Sigmoid colon (tissue), 4 donors: Measurements from ENCODE around the gene REV3L.

Source experiments
- POLR2A ChIP-seq, 2 donors: fragments of 450-650 bp; IDR thresholded peaks; one replicate each; pipeline ENCODE4 v1.6.1; 2016; ENCODE audit warnings: antibody characterized with exemption in 2 of 2, mild to moderate bottlenecking in 2 of 2, moderate library complexity in 2 of 2
- POLR2AphosphoS5 ChIP-seq, 4 donors: sonication (generic); formaldehyde crosslinking; IDR thresholded peaks; one replicate each; pipeline ENCODE4 v1.6.1; 2017; ENCODE audit warnings: antibody characterized with exemption in 4 of 4
- TF ChIP-seq, protein P1 (sequence below), 4 experiments: fragments of 450-650 bp in 3 of 4; fragments of 200-600 bp in 1 of 4; IDR thresholded peaks; one replicate each; pipeline ENCODE4 v1.5.1; 2016 to 2019; ENCODE audit warnings: antibody characterized with exemption in 4 of 4, mild to moderate bottlenecking in 3 of 4, moderate library complexity in 2 of 4

DNA sequence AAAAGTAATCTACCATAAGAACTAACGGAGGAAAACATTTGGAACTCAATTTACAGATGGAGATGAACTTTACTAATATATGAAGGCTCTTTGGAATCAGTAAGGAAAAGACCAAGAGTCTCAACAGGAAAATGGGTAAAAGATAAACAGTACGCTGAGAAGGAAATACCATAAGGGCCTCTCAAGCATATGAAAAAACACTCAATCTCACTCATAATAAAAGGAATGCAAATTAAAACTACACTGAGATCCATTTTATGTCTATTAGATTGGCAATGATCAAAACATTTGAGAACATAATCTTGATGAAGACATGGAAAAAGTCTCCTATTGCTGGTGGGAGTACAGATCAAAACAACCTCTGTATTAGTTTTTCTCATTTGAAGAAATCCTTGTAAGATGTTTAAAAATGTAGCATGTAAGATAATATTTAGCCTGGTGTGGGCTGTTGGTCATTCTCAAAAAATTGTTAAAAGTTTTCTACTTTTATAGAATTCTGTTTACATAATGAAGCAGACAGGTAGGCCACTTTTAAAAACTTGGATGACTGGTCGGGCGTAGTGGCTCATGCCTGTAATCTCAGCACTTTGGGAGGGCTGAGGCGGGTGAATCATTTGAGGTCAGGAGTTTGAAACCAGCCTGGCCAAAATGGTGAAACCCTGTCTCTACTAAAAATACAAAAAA is 14.5 kb downstream of the REV3L start:
- TF ChIP-seq POLR2AphosphoS5 (IDR thresholded peaks at IDR 0.05) = no peak
- TF ChIP-seq, protein P1, sequence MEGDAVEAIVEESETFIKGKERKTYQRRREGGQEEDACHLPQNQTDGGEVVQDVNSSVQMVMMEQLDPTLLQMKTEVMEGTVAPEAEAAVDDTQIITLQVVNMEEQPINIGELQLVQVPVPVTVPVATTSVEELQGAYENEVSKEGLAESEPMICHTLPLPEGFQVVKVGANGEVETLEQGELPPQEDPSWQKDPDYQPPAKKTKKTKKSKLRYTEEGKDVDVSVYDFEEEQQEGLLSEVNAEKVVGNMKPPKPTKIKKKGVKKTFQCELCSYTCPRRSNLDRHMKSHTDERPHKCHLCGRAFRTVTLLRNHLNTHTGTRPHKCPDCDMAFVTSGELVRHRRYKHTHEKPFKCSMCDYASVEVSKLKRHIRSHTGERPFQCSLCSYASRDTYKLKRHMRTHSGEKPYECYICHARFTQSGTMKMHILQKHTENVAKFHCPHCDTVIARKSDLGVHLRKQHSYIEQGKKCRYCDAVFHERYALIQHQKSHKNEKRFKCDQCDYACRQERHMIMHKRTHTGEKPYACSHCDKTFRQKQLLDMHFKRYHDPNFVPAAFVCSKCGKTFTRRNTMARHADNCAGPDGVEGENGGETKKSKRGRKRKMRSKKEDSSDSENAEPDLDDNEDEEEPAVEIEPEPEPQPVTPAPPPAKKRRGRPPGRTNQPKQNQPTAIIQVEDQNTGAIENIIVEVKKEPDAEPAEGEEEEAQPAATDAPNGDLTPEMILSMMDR (IDR thresholded peaks at IDR 0.05) = no peak
- TF ChIP-seq POLR2A (IDR thresholded peaks at IDR 0.05) = no peak
